GM18951 (cell line): ENCODE measurements around the gene FOXF1.

Experiments
- POLR2A ChIP-seq: IDR thresholded peaks from 4 replicates; pipeline ENCODE4 v1.6.1; 2011; ENCODE audit warnings: mild to moderate bottlenecking; ENCODE audit not compliant: insufficient read length, insufficient read depth; ENCODE audit errors: extremely low read depth
- in situ Hi-C: fragments of 300-500 bp; cut with MboI; formaldehyde crosslinking; loops from one replicate; pipeline ENCODE4 v1.12.0; 2022; ENCODE audit warnings: low sequenced_read_pairs, mixed read lengths, inconsistent platforms; ENCODE audit not compliant: unreplicated experiment

Gene FOXF1

GRCh38 chr16:86511317-86512161 lies 1.2 kb downstream of the FOXF1 start:
- in situ Hi-C loops = loop anchor here (25.0 kb wide), 2 partner anchors 174 to 699 kb away; no protein-coding TSS in a partner anchor
- TF ChIP-seq POLR2A = no peak

GRCh38 chr16:86512301-86512859 lies 2.1 kb downstream of the FOXF1 start:
- in situ Hi-C loops = loop anchor here (25.0 kb wide), 2 partner anchors 175 to 700 kb away; no protein-coding TSS in a partner anchor
- no peak for TF ChIP-seq POLR2A

- TF ChIP-seq POLR2A = no peak
- in situ Hi-C loops = loop anchor here (25.0 kb wide), 2 partner anchors 176 to 701 kb away; no protein-coding TSS in a partner anchor
Measured at GRCh38 chr16:86512860-86513470, 2.6 kb downstream of the FOXF1 start.

GRCh38 chr16:86513471-86514277 lies 3.3 kb downstream of the FOXF1 start:
- no peak for TF ChIP-seq POLR2A
- in situ Hi-C loops = loop anchor here (25.0 kb wide), 2 partner anchors 176 to 701 kb away; no protein-coding TSS in a partner anchor

GRCh38 chr16:86514481-86515376 lies 4.4 kb downstream of the FOXF1 start:
- no peak for TF ChIP-seq POLR2A
- in situ Hi-C loops = loop anchor here (25.0 kb wide), 2 partner anchors 177 to 702 kb away; no protein-coding TSS in a partner anchor

- in situ Hi-C loops = loop anchor here (25.0 kb wide), 2 partner anchors 178 to 703 kb away; no protein-coding TSS in a partner anchor
- TF ChIP-seq POLR2A = no peak
Measured at GRCh38 chr16:86515413-86515776, 5.1 kb downstream of the FOXF1 start.

GRCh38 chr16:86515777-86516622 lies 5.7 kb downstream of the FOXF1 start:
- no peak for TF ChIP-seq POLR2A

GRCh38 chr16:86516623-86517003 lies 6.3 kb downstream of the FOXF1 start:
- TF ChIP-seq POLR2A = no peak
- in situ Hi-C loops = loop anchor here (25.0 kb wide), 2 partner anchors 179 to 704 kb away; no protein-coding TSS in a partner anchor

More at GRCh38 chr16:86515777-86516622, 5.7 kb downstream of the FOXF1 start:
- in situ Hi-C loops = loop anchor here (25.0 kb wide), 2 partner anchors 179 to 704 kb away; no protein-coding TSS in a partner anchor

- TF ChIP-seq POLR2A = no peak
- in situ Hi-C loops = loop anchor here (25.0 kb wide), 2 partner anchors 180 to 705 kb away; no protein-coding TSS in a partner anchor
Measured at GRCh38 chr16:86517033-86517432, 6.7 kb downstream of the FOXF1 start.

GRCh38 chr16:86517652-86518258 lies 7.4 kb downstream of the FOXF1 start:
- in situ Hi-C loops = loop anchor here (25.0 kb wide), 2 partner anchors 180 to 705 kb away; no protein-coding TSS in a partner anchor
- TF ChIP-seq POLR2A = no peak
